Immature natural killer cell (primary cell): ENCODE measurements around the gene ZBTB37. TPM values are rescaled to one million over a fixed set of nuclear protein-coding genes. Genes with fewer than 3 reads are reported as not detected.
"Not testable (repeated sequence)": the region's sequence is repeated elsewhere in the genome, so short reads cannot be mapped to it uniquely, and the experiment has no call there.

ENCODE experiments used
- DNase-seq, 3 donors: peaks; one replicate each; pipeline ENCODE4 v3.0.0; 2022; ENCODE audit warnings: mixed read lengths in 1 of 3
- H3K27ac Mint-ChIP-seq, 6 donors: one replicate each; pipeline ENCODE4 v1.8.0; 2020; ENCODE audit warnings: mixed read lengths in 6 of 6, mild to moderate bottlenecking in 5 of 6, inconsistent platforms in 4 of 6, moderate library complexity in 3 of 6
- H3K27me3 Mint-ChIP-seq, 3 donors: one replicate each; pipeline ENCODE4 v1.8.0; 2020 to 2021; ENCODE audit warnings: low read depth in 3 of 3, mild to moderate bottlenecking in 3 of 3, mixed read lengths in 3 of 3, moderate library complexity in 3 of 3, inconsistent platforms in 1 of 3
- H3K36me3 Mint-ChIP-seq, 3 donors: one replicate each; pipeline ENCODE4 v1.8.0; 2020; ENCODE audit warnings: mixed read lengths in 3 of 3, inconsistent platforms in 2 of 3, mild to moderate bottlenecking in 2 of 3
- H3K4me1 Mint-ChIP-seq, 2 donors: one replicate each; pipeline ENCODE4 v1.8.0; 2020; ENCODE audit warnings: inconsistent platforms in 2 of 2, mild to moderate bottlenecking in 2 of 2, mixed read lengths in 2 of 2, moderate library complexity in 1 of 2
- H3K4me3 Mint-ChIP-seq, 5 donors: one replicate each; pipeline ENCODE4 v1.8.0; 2020; ENCODE audit warnings: mild to moderate bottlenecking in 5 of 5, mixed read lengths in 5 of 5, inconsistent platforms in 3 of 5, moderate library complexity in 3 of 5
- H3K9me3 Mint-ChIP-seq, 6 donors: one replicate each; pipeline ENCODE4 v1.8.0; 2020; ENCODE audit warnings: mild to moderate bottlenecking in 6 of 6, mixed read lengths in 6 of 6, inconsistent platforms in 4 of 6, moderate library complexity in 3 of 6
- polyA plus RNA-seq, 3 donors: library from polyadenylated mRNA; unstranded; fragments of 300-500 nt; fragmentation: Illumina TruSeq; gene quantifications; one replicate each; pipeline ENCODE4 v1.2.3, GENCODE V29; 2021

The ZBTB37 gene
- 1 to 10 TPM; 2.9 to 4.3 (median 3.1) TPM for polyA plus RNA-seq

- Mint-ChIP-seq H3K9me3 (no peaks in the 10 kb centered on the region), H3K4me1 (peaks cover 72 to 88% of the 10 kb centered on the region in 2 donors), H3K27me3 (peaks cover 7 to 17% (median 8%) of the 10 kb centered on the region in 3 donors), H3K4me3 (peak within 1 kb of the TSS; percentile 94 to 99 (median 96)), H3K27ac (peak within 1 kb of the TSS; percentile 89 to 100 (median 98)), H3K36me3 (peaks cover 25 to 49% (median 33%) of the 10 kb centered on the region in 3 donors)
- no peak for DNase-seq
These were observed at the start of gene ZBTB37 for GRCh38 chr1:173868266-173869020. TSS of gene ZBTB37 (plus strand) at chr1:173868380. CDS start at chr1:173870226, 1,846 bp downstream.

GRCh38 chr1:173818459-173818858, 49.7 kb upstream of the ZBTB37 start:
- Mint-ChIP-seq H3K4me1 (peaks cover 17 to 36% of the 10 kb centered on the region in 2 donors), H3K27ac (peak overlapping the region in 2 of 6 donors; percentile 51 to 65), H3K4me3 (no peak overlapping the region), H3K27me3 (no peaks in the 10 kb centered on the region), H3K36me3 (peaks cover 0 to 8% (median 5%) of the 10 kb centered on the region in 3 donors), H3K9me3 (no peaks in the 10 kb centered on the region)
- DNase-seq, result no peak

GRCh38 chr1:173821680-173822079, 46.5 kb upstream of the ZBTB37 start:
- Mint-ChIP-seq H3K27me3 (peaks cover 0 to 6% (median 3%) of the 10 kb centered on the region in 3 donors), H3K27ac (no peak overlapping the region), H3K4me3 (no peak overlapping the region), H3K36me3 (peaks cover 0 to 8% (median 5%) of the 10 kb centered on the region in 3 donors), H3K9me3 (no peaks in the 10 kb centered on the region), H3K4me1 (peaks cover 33 to 52% of the 10 kb centered on the region in 2 donors)
- no peak for DNase-seq

GRCh38 chr1:173823781-173824314, 44.3 kb upstream of the ZBTB37 start:
- H3K4me3 Mint-ChIP-seq, result peak overlapping the region; percentile 91 to 100 (median 96)
- DNase-seq, result peak in 1 of 3 donors; percentile 1

GRCh38 chr1:173824315-173825081, 43.7 kb upstream of the ZBTB37 start, which contains the start of the genes CENPL and DARS2:
TSS of gene CENPL (minus strand) at chr1:173824883. CDS start at chr1:173811299, 13,584 bp downstream.
TSS of gene DARS2 (plus strand) at chr1:173824673. CDS start at chr1:173825230, 557 bp downstream.
- DNase-seq, result peak; percentile 90 to 91 (median 91)
- Mint-ChIP-seq H3K27ac (peak within 1 kb of the TSS; percentile 94 to 99 (median 96)), H3K27me3 (peaks cover 0 to 6% (median 3%) of the 10 kb centered on the region in 3 donors), H3K36me3 (peaks cover 0 to 8% (median 4%) of the 10 kb centered on the region in 3 donors), H3K9me3 (no peaks in the 10 kb centered on the region), H3K4me3 (peak within 1 kb of the TSS; percentile 91 to 100 (median 96)), H3K4me1 (peaks cover 33 to 61% of the 10 kb centered on the region in 2 donors)

More at GRCh38 chr1:173823781-173824314, 44.3 kb upstream of the ZBTB37 start:
- Mint-ChIP-seq H3K4me1 (peaks cover 33 to 61% of the 10 kb centered on the region in 2 donors), H3K27ac (peak overlapping the region; percentile 94 to 99 (median 96)), H3K9me3 (no peaks in the 10 kb centered on the region), H3K27me3 (peaks cover 0 to 6% (median 3%) of the 10 kb centered on the region in 3 donors), H3K36me3 (peaks cover 0 to 4% (median 4%) of the 10 kb centered on the region in 3 donors)

- peaks cover 0 to 6% (median 3%) of the 10 kb centered on the region in 3 donors for H3K27me3 Mint-ChIP-seq
- no peaks in the 10 kb centered on the region for H3K9me3 Mint-ChIP-seq
- DNase-seq, result no peak
These were observed 40.6 kb upstream of the ZBTB37 start for GRCh38 chr1:173827611-173828010.

GRCh38 chr1:173832748-173833147, 35.4 kb upstream of the ZBTB37 start:
- Mint-ChIP-seq H3K4me1 (peaks cover 0 to 5% of the 10 kb centered on the region in 2 donors), H3K4me3 (no peak overlapping the region), H3K27me3 (no peaks in the 10 kb centered on the region), H3K9me3 (no peaks in the 10 kb centered on the region), H3K27ac (no peak overlapping the region), H3K36me3 (peaks cover 12 to 29% (median 13%) of the 10 kb centered on the region in 3 donors)
- DNase-seq, result no peak

More at GRCh38 chr1:173827611-173828010, 40.6 kb upstream of the ZBTB37 start:
- Mint-ChIP-seq H3K27ac (no peak overlapping the region), H3K4me1 (peaks cover 27 to 50% of the 10 kb centered on the region in 2 donors), H3K36me3 (peaks cover 0 to 13% (median 4%) of the 10 kb centered on the region in 3 donors), H3K4me3 (no peak overlapping the region)

- peaks cover 0 to 2% (median 0%) of the 10 kb centered on the region in 3 donors for H3K27me3 Mint-ChIP-seq
- no peaks in the 10 kb centered on the region for H3K4me1 Mint-ChIP-seq
- no peaks in the 10 kb centered on the region for H3K9me3 Mint-ChIP-seq
- H3K27ac Mint-ChIP-seq, result no peak overlapping the region
- DNase-seq, result no peak
- no peak overlapping the region for H3K4me3 Mint-ChIP-seq
- H3K36me3 Mint-ChIP-seq, result peaks cover 5 to 27% (median 15%) of the 10 kb centered on the region in 3 donors
These were observed 16.1 kb upstream of the ZBTB37 start for GRCh38 chr1:173852105-173852504.

- Mint-ChIP-seq H3K27me3 (peaks cover 0 to 2% (median 0%) of the 10 kb centered on the region in 3 donors), H3K4me3 (no peak overlapping the region), H3K9me3 (no peaks in the 10 kb centered on the region), H3K4me1 (no peaks in the 10 kb centered on the region), H3K36me3 (peaks cover 8 to 35% (median 21%) of the 10 kb centered on the region in 3 donors), H3K27ac (no peak overlapping the region)
- DNase-seq, result no peak
These were observed 15.1 kb upstream of the ZBTB37 start for GRCh38 chr1:173853074-173853473.

- Mint-ChIP-seq H3K9me3 (no peaks in the 10 kb centered on the region), H3K4me3 (no peak overlapping the region), H3K4me1 (no peaks in the 10 kb centered on the region), H3K27me3 (peaks cover 0 to 2% (median 0%) of the 10 kb centered on the region in 3 donors), H3K27ac (peak overlapping the region in 1 of 6 donors; percentile 18), H3K36me3 (peaks cover 10 to 42% (median 28%) of the 10 kb centered on the region in 3 donors)
- no peak for DNase-seq
These were observed 12.2 kb upstream of the ZBTB37 start for GRCh38 chr1:173856014-173856413.

- Mint-ChIP-seq H3K4me3 (no peak overlapping the region), H3K27ac (no peak overlapping the region), H3K9me3 (no peaks in the 10 kb centered on the region), H3K4me1 (no peaks in the 10 kb centered on the region), H3K36me3 (peaks cover 10 to 39% (median 29%) of the 10 kb centered on the region in 3 donors), H3K27me3 (peaks cover 0 to 3% (median 2%) of the 10 kb centered on the region in 3 donors)
- no peak for DNase-seq
These were observed 11.3 kb upstream of the ZBTB37 start for GRCh38 chr1:173856903-173857302.

GRCh38 chr1:173857363-173857917, 10.7 kb upstream of the ZBTB37 start:
- H3K4me3 Mint-ChIP-seq, result no peak overlapping the region
- H3K9me3 Mint-ChIP-seq, result no peaks in the 10 kb centered on the region
- peaks cover 10 to 38% (median 28%) of the 10 kb centered on the region in 3 donors for H3K36me3 Mint-ChIP-seq
- peak overlapping the region in 1 of 6 donors; percentile 26 for H3K27ac Mint-ChIP-seq
- peaks cover 0 to 3% (median 2%) of the 10 kb centered on the region in 3 donors for H3K27me3 Mint-ChIP-seq
- H3K4me1 Mint-ChIP-seq, result no peaks in the 10 kb centered on the region
- DNase-seq, result no peak

GRCh38 chr1:173859547-173859946, 8.6 kb upstream of the ZBTB37 start:
- not testable (repeated sequence) for DNase-seq, H3K9me3 Mint-ChIP-seq, H3K27ac Mint-ChIP-seq, H3K4me3 Mint-ChIP-seq, H3K27me3 Mint-ChIP-seq
- Mint-ChIP-seq H3K4me1 (peaks cover 4 to 13% of the 10 kb centered on the region in 2 donors), H3K36me3 (peaks cover 15 to 42% (median 37%) of the 10 kb centered on the region in 3 donors)
